ENCODE measurements around the gene PSENEN.
"Not testable (repeated sequence)": the region's sequence is repeated elsewhere in the genome, so short reads cannot be mapped to it uniquely, and the experiment has no call there.

The PSENEN gene

GRCh38 chr19:35766571-35767104 is 21.2 kb downstream of the PSENEN start:
- Histone ChIP-seq H3K27ac (no peak overlapping the region), H3K9ac (ENCODE audit: insufficient read length) (no peak overlapping the region), H3K9me3 (ENCODE audit: low read depth, low read length) (no peaks in the 10 kb centered on the region), H3K4me3 (no peak overlapping the region), H3K36me3 (ENCODE audit: insufficient read depth, low read length) (peaks cover 6% of the 10 kb centered on the region; the same call in 1 of the 2 replicates)
- no peak for DNase-seq (ENCODE audit: low read depth, low spot score)
- no peak for TF ChIP-seq EZH2 (IDR thresholded peaks at IDR 0.05)
- TF ChIP-seq POLR2AphosphoS5 (IDR thresholded peaks at IDR 0.05; ENCODE audit: borderline replicate concordance, low read depth, low read length) = no peak
- TF ChIP-seq FOXP2 (optimal IDR thresholded peaks at IDR 0.05; ENCODE audit: control extremely low read depth, extremely low read length, insufficient read depth) = no peak

GRCh38 chr19:35767288-35768081 is 22.0 kb downstream of the PSENEN start:
- TF ChIP-seq EZH2 (IDR thresholded peaks at IDR 0.05) = no peak
- TF ChIP-seq FOXP2 (optimal IDR thresholded peaks at IDR 0.05; ENCODE audit: control extremely low read depth, extremely low read length, insufficient read depth) = no peak
- TF ChIP-seq POLR2AphosphoS5 (IDR thresholded peaks at IDR 0.05; ENCODE audit: borderline replicate concordance, low read depth, low read length) = no peak

GRCh38 chr19:35768082-35768421 is 22.6 kb downstream of the PSENEN start:
- no peaks in the 10 kb centered on the region for H3K36me3 ChIP-seq (ENCODE audit: insufficient read depth, low read length)
- no peak overlapping the region for H3K4me3 ChIP-seq
- H3K9ac ChIP-seq (ENCODE audit: insufficient read length) = no peak overlapping the region
- no peaks in the 10 kb centered on the region for H3K9me3 ChIP-seq (ENCODE audit: low read depth, low read length)
- no peak for DNase-seq (ENCODE audit: low read depth, low spot score)
- no peak overlapping the region for H3K27ac ChIP-seq
- TF ChIP-seq EZH2 (IDR thresholded peaks at IDR 0.05) (no peak), POLR2AphosphoS5 (IDR thresholded peaks at IDR 0.05; ENCODE audit: borderline replicate concordance, low read depth, low read length) (no peak), FOXP2 (optimal IDR thresholded peaks at IDR 0.05; ENCODE audit: control extremely low read depth, extremely low read length, insufficient read depth) (no peak)

More at GRCh38 chr19:35767288-35768081, 22.0 kb downstream of the PSENEN start:
- no peak overlapping the region for H3K9ac ChIP-seq (ENCODE audit: insufficient read length)
- no peaks in the 10 kb centered on the region for H3K9me3 ChIP-seq (ENCODE audit: low read depth, low read length)
- no peaks in the 10 kb centered on the region for H3K36me3 ChIP-seq (ENCODE audit: insufficient read depth, low read length)
- H3K27ac ChIP-seq = no peak overlapping the region
- no peak for DNase-seq (ENCODE audit: low read depth, low spot score)
- H3K4me3 ChIP-seq = no peak overlapping the region

- H3K36me3 ChIP-seq (ENCODE audit: insufficient read depth, low read length); DNase-seq (ENCODE audit: low read depth, low spot score); H3K27ac ChIP-seq; H3K9ac ChIP-seq (ENCODE audit: insufficient read length); H3K4me3 ChIP-seq; H3K9me3 ChIP-seq (ENCODE audit: low read depth, low read length): not testable (repeated sequence)
Observed at GRCh38 chr19:35772362-35772761, 26.9 kb downstream of the PSENEN start.

- TF ChIP-seq EZH2 (IDR thresholded peaks at IDR 0.05) = no peak
- no peak for TF ChIP-seq POLR2AphosphoS5 (IDR thresholded peaks at IDR 0.05; ENCODE audit: borderline replicate concordance, low read depth, low read length)
- no peak for TF ChIP-seq FOXP2 (optimal IDR thresholded peaks at IDR 0.05; ENCODE audit: control extremely low read depth, extremely low read length, insufficient read depth)
- DNase-seq (ENCODE audit: low read depth, low spot score) = no peak
- H3K36me3 ChIP-seq (ENCODE audit: insufficient read depth, low read length) = no peaks in the 10 kb centered on the region
- no peak overlapping the region for H3K27ac ChIP-seq
- no peak overlapping the region for H3K9ac ChIP-seq (ENCODE audit: insufficient read length)
- H3K9me3 ChIP-seq (ENCODE audit: low read depth, low read length) = no peaks in the 10 kb centered on the region
- H3K4me3 ChIP-seq = no peak overlapping the region
Observed at GRCh38 chr19:35773020-35773806, 27.8 kb downstream of the PSENEN start.

GRCh38 chr19:35774274-35775045 is 29.0 kb downstream of the PSENEN start:
- no peak overlapping the region for H3K9ac ChIP-seq (ENCODE audit: insufficient read length)
- TF ChIP-seq POLR2AphosphoS5 (IDR thresholded peaks at IDR 0.05; ENCODE audit: borderline replicate concordance, low read depth, low read length) = no peak
- no peak for TF ChIP-seq EZH2 (IDR thresholded peaks at IDR 0.05)
- TF ChIP-seq FOXP2 (optimal IDR thresholded peaks at IDR 0.05; ENCODE audit: control extremely low read depth, extremely low read length, insufficient read depth) = no peak
- no peak for DNase-seq (ENCODE audit: low read depth, low spot score)
- H3K36me3 ChIP-seq (ENCODE audit: insufficient read depth, low read length) = no peaks in the 10 kb centered on the region
- peak overlapping the region; percentile 85 for H3K4me3 ChIP-seq
- no peak overlapping the region for H3K27ac ChIP-seq
- no peaks in the 10 kb centered on the region for H3K9me3 ChIP-seq (ENCODE audit: low read depth, low read length)

GRCh38 chr19:35775046-35775297 is 29.5 kb downstream of the PSENEN start:
- H3K36me3 ChIP-seq (ENCODE audit: insufficient read depth, low read length) = no peaks in the 10 kb centered on the region
- no peak for DNase-seq (ENCODE audit: low read depth, low spot score)
- no peaks in the 10 kb centered on the region for H3K9me3 ChIP-seq (ENCODE audit: low read depth, low read length)
- no peak for TF ChIP-seq EZH2 (IDR thresholded peaks at IDR 0.05)
- TF ChIP-seq FOXP2 (optimal IDR thresholded peaks at IDR 0.05; ENCODE audit: control extremely low read depth, extremely low read length, insufficient read depth) = no peak
- TF ChIP-seq POLR2AphosphoS5 (IDR thresholded peaks at IDR 0.05; ENCODE audit: borderline replicate concordance, low read depth, low read length) = no peak
- H3K4me3 ChIP-seq = peak overlapping the region; percentile 85
- H3K27ac ChIP-seq = no peak overlapping the region
- no peak overlapping the region for H3K9ac ChIP-seq (ENCODE audit: insufficient read length)

All from SK-N-MC (cell line).